Neuronal stem cell (in vitro differentiated cells): Measurements from ENCODE around the gene SLC7A14.

Source experiments
- DNase-seq: peaks from one replicate; pipeline ENCODE4 v3.0.0-alpha.2; 2013; ENCODE audit warnings: low spot score
- H2AFZ ChIP-seq: one replicate; pipeline ENCODE4 v1.6.1; 2013; ENCODE audit warnings: mild to moderate bottlenecking, low read length, inconsistent platforms
- H2AK5ac ChIP-seq: 2 replicates; pipeline ENCODE4 v1.6.1; 2013; ENCODE audit warnings: low read depth, mild to moderate bottlenecking, inconsistent platforms, low read length, moderate library complexity, mixed read lengths
- H2BK120ac ChIP-seq: 2 replicates; pipeline ENCODE4 v1.6.1; 2013; ENCODE audit warnings: low read depth, mild to moderate bottlenecking, inconsistent platforms, low read length, moderate library complexity, mixed read lengths
- H2BK12ac ChIP-seq: one replicate; pipeline ENCODE4 v1.6.1; 2013; ENCODE audit warnings: low read length, inconsistent platforms
- H2BK15ac ChIP-seq: 2 replicates; pipeline ENCODE4 v1.6.1; 2013; ENCODE audit warnings: mild to moderate bottlenecking, low read length, inconsistent platforms, mixed read lengths
- H2BK5ac ChIP-seq: one replicate; pipeline ENCODE4 v1.6.1; 2013; ENCODE audit warnings: inconsistent platforms, mild to moderate bottlenecking, low read length, moderate library complexity
- H3K14ac ChIP-seq: one replicate; pipeline ENCODE4 v1.6.1; 2013; ENCODE audit warnings: low read length, inconsistent platforms
- H3K18ac ChIP-seq: 2 replicates; pipeline ENCODE4 v1.6.1; 2013; ENCODE audit warnings: low read length, inconsistent platforms
- H3K23ac ChIP-seq: 2 replicates; pipeline ENCODE4 v1.6.1; 2013; ENCODE audit warnings: low read depth, mild to moderate bottlenecking, mixed read lengths, low read length, inconsistent platforms; ENCODE audit not compliant: poor library complexity
- H3K27ac ChIP-seq: replicated peaks from 3 replicates; pipeline ENCODE4 v1.5.1; 2013; ENCODE audit warnings: low read length, inconsistent platforms
- H3K27me3 ChIP-seq, 3 experiments: 2 replicates each; pipeline ENCODE4 v1.6.1; 2013; ENCODE audit warnings: low read length in 3 of 3, mild to moderate bottlenecking in 2 of 3, inconsistent platforms in 1 of 3, low read depth in 1 of 3, mixed read lengths in 1 of 3, moderate library complexity in 1 of 3; ENCODE audit not compliant: control insufficient read depth in 3 of 3, insufficient read depth in 3 of 3
- H3K36me3 ChIP-seq, 2 donors: replicated peaks in 1 of 2; 2 replicates each; pipeline ENCODE4 v1.6.1; 2013; ENCODE audit warnings: low read length in 2 of 2; ENCODE audit not compliant: control insufficient read depth in 2 of 2, insufficient read depth in 2 of 2
- H3K4ac ChIP-seq: 2 replicates; pipeline ENCODE4 v1.6.1; 2013; ENCODE audit warnings: inconsistent platforms, mild to moderate bottlenecking, low read length, moderate library complexity
- H3K4me1 ChIP-seq, 2 donors: 1 replicate in 1 of 2; 2 replicates in 1 of 2; pipeline ENCODE4 v1.6.1; 2013; ENCODE audit warnings: low read length in 2 of 2, low read depth in 1 of 2; ENCODE audit not compliant: control insufficient read depth in 2 of 2, insufficient read depth in 1 of 2
- H3K4me2 ChIP-seq: one replicate; pipeline ENCODE4 v1.6.1; 2013; ENCODE audit warnings: mild to moderate bottlenecking, low read length, inconsistent platforms; ENCODE audit not compliant: insufficient read depth, poor library complexity, severe bottlenecking
- H3K4me3 ChIP-seq, 2 donors: 2 replicates each; pipeline ENCODE4 v1.5.1; 2013; ENCODE audit warnings: low read length in 2 of 2, mild to moderate bottlenecking in 2 of 2, inconsistent platforms in 1 of 2, moderate library complexity in 1 of 2
- H3K79me1 ChIP-seq: one replicate; pipeline ENCODE4 v1.6.1; 2013; ENCODE audit warnings: low read depth, mild to moderate bottlenecking, inconsistent platforms, low read length, moderate library complexity
- H3K9ac ChIP-seq: one replicate; pipeline ENCODE4 v1.6.1; 2013; ENCODE audit warnings: mild to moderate bottlenecking, low read depth, low read length, inconsistent platforms; ENCODE audit not compliant: poor library complexity
- H3K9me3 ChIP-seq, 2 donors: replicated peaks in 1 of 2; 2 replicates each; pipeline versions ENCODE3 to v1.6.1; 2013; ENCODE audit warnings: low read length in 2 of 2, mild to moderate bottlenecking in 2 of 2, inconsistent platforms in 1 of 2, low read depth in 1 of 2, mixed read lengths in 1 of 2, moderate library complexity in 1 of 2; ENCODE audit not compliant: control insufficient read depth in 2 of 2, insufficient read depth in 1 of 2
- H4K8ac ChIP-seq: one replicate; pipeline ENCODE4 v1.6.1; 2013; ENCODE audit warnings: low read depth, mild to moderate bottlenecking, inconsistent platforms, low read length, moderate library complexity
- H4K91ac ChIP-seq: one replicate; pipeline ENCODE4 v1.6.1; 2013; ENCODE audit warnings: low read length, low read depth, mild to moderate bottlenecking, inconsistent platforms; ENCODE audit not compliant: poor library complexity
- WGBS, 2 donors: extraction: QIAGEN DNeasy Blood & Tissue Kit; methylation state at CpG; one replicate each; pipeline ENCODE4 v1.1.7; 2013; ENCODE audit warnings: missing lambda C conversion rate in 2 of 2, mixed read lengths in 1 of 2; ENCODE audit not compliant: insufficient read length in 2 of 2, insufficient replicate concordance in 1 of 2; ENCODE audit errors: extremely low coverage in 2 of 2; 5-methylcytosine and 5-hydroxymethylcytosine counted together

Gene SLC7A14

DNA sequence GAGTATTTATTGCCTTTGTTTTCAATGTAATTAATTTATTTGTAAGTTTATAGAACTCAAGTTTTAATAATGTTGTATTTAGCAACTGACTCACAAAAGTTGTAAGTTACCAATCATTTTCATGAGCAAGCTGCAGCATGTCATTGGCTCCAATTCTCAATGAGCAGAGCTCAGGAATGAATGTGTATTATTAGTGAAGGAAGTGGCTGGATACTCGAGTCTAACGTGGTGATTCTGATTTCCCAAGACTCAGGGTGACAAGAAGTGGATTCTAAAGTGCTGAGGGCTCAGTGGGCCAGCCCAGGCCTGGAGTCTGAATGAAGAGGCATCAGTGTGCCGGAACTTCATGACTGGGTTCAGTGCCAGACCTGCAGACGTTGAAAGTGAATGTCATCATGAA, 127.6 kb downstream of the SLC7A14 start:
- no peak overlapping the region for H3K4me2 ChIP-seq
- H3K4me1 ChIP-seq: no peaks in the 10 kb centered on the region
- H2BK12ac ChIP-seq: no peak overlapping the region
- H3K14ac ChIP-seq: no peak overlapping the region
- DNase-seq: no peak
- H2BK120ac ChIP-seq: no peak overlapping the region
- no peak overlapping the region for H4K8ac ChIP-seq
- H3K27me3 ChIP-seq: no peaks in the 10 kb centered on the region
- no peak overlapping the region for H3K4me3 ChIP-seq
- no peak overlapping the region for H2AFZ ChIP-seq
- H3K9ac ChIP-seq: no peak overlapping the region
- no peaks in the 10 kb centered on the region for H3K9me3 ChIP-seq
- no peak overlapping the region for H3K4ac ChIP-seq
- no peak overlapping the region for H2AK5ac ChIP-seq
- H3K23ac ChIP-seq: no peak overlapping the region
- no peaks in the 10 kb centered on the region for H3K79me1 ChIP-seq
- H2BK5ac ChIP-seq: no peak overlapping the region
- WGBS, 2 donors: no CpG with 5 or more reads among the region's 4 CpGs
- H2BK15ac ChIP-seq: no peak overlapping the region
- H3K27ac ChIP-seq: no peak overlapping the region
- no peak overlapping the region for H4K91ac ChIP-seq
- no peaks in the 10 kb centered on the region for H3K36me3 ChIP-seq
- H3K18ac ChIP-seq: no peak overlapping the region

DNA sequence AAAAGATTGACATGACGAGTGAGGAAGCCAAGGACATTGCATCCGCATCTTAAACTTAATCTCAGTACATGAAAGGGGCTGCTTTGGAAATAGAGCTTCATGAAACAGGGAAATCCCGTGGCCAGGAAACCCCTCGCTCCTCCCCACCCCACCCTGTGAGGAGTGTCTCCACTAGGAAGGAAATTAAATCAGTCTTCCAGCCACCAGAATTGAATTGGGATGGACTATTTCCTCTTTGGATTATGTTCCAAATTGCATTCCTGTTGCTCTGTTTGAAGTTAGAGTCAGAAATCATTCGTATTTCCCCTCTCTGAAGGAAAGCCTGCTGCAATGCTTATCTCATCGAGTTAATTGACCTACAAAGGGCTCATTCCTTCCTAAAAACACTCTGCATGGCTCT, 131.4 kb downstream of the SLC7A14 start:
- Histone ChIP-seq H2AFZ (no peak overlapping the region), H3K79me1 (no peaks in the 10 kb centered on the region), H4K91ac (no peak overlapping the region), H2BK5ac (no peak overlapping the region), H4K8ac (no peak overlapping the region), H2BK120ac (no peak overlapping the region), H2AK5ac (no peak overlapping the region), H3K27me3 (no peaks in the 10 kb centered on the region), H3K4ac (no peak overlapping the region), H3K4me3 (no peak overlapping the region), H2BK15ac (no peak overlapping the region), H3K18ac (no peak overlapping the region), H3K36me3 (no peaks in the 10 kb centered on the region), H2BK12ac (no peak overlapping the region), H3K9me3 (no peaks in the 10 kb centered on the region), H3K14ac (no peak overlapping the region), H3K9ac (no peak overlapping the region), H3K23ac (no peak overlapping the region), H3K4me1 (no peaks in the 10 kb centered on the region), H3K27ac (no peak overlapping the region), H3K4me2 (no peak overlapping the region)
- WGBS, 2 donors: no CpG with 5 or more reads among the region's 6 CpGs
- DNase-seq: no peak

GRCh38 chr3:170450039-170450438, 135.8 kb downstream of the SLC7A14 start:
- no peak overlapping the region for H2AFZ ChIP-seq
- no peak overlapping the region for H2AK5ac ChIP-seq
- H3K4me1 ChIP-seq: no peaks in the 10 kb centered on the region
- H3K18ac ChIP-seq: no peak overlapping the region
- no peak overlapping the region for H4K91ac ChIP-seq
- H3K14ac ChIP-seq: no peak overlapping the region
- H3K4me3 ChIP-seq: no peak overlapping the region
- WGBS, 2 donors: no CpG with 5 or more reads among the region's 2 CpGs
- no peak overlapping the region for H4K8ac ChIP-seq
- H3K79me1 ChIP-seq: no peaks in the 10 kb centered on the region
- H3K4me2 ChIP-seq: no peak overlapping the region
- H3K9me3 ChIP-seq: no peaks in the 10 kb centered on the region
- no peak overlapping the region for H2BK5ac ChIP-seq
- no peak overlapping the region for H3K9ac ChIP-seq
- H3K27ac ChIP-seq: no peak overlapping the region
- no peak for DNase-seq
- no peak overlapping the region for H3K23ac ChIP-seq
- no peak overlapping the region for H3K4ac ChIP-seq
- H3K27me3 ChIP-seq: no peaks in the 10 kb centered on the region
- H2BK15ac ChIP-seq: no peak overlapping the region
- no peaks in the 10 kb centered on the region for H3K36me3 ChIP-seq
- no peak overlapping the region for H2BK120ac ChIP-seq
- no peak overlapping the region for H2BK12ac ChIP-seq

GRCh38 chr3:170448584-170448983, 137.3 kb downstream of the SLC7A14 start:
- Histone ChIP-seq H3K18ac (no peak overlapping the region), H3K79me1 (no peaks in the 10 kb centered on the region), H3K4me3 (no peak overlapping the region), H3K4me1 (no peaks in the 10 kb centered on the region), H2BK12ac (no peak overlapping the region), H3K9ac (no peak overlapping the region), H3K4ac (no peak overlapping the region), H3K14ac (no peak overlapping the region), H2BK15ac (no peak overlapping the region), H2BK120ac (no peak overlapping the region), H2AFZ (peak overlapping the region; percentile 14), H3K23ac (no peak overlapping the region), H3K27ac (no peak overlapping the region), H2BK5ac (no peak overlapping the region), H2AK5ac (no peak overlapping the region), H3K27me3 (no peaks in the 10 kb centered on the region), H4K91ac (no peak overlapping the region), H3K4me2 (no peak overlapping the region), H3K9me3 (no peaks in the 10 kb centered on the region), H4K8ac (no peak overlapping the region), H3K36me3 (no peaks in the 10 kb centered on the region)
- no CpG with 5 or more reads among the region's 3 CpGs for WGBS, 2 donors
- no peak for DNase-seq
